Measurements from ENCODE around the gene SLAIN1.

GRCh38 chr13:77760893-77761292 lies 63.4 kb downstream of the SLAIN1 start:
- TF ChIP-seq, protein P1, sequence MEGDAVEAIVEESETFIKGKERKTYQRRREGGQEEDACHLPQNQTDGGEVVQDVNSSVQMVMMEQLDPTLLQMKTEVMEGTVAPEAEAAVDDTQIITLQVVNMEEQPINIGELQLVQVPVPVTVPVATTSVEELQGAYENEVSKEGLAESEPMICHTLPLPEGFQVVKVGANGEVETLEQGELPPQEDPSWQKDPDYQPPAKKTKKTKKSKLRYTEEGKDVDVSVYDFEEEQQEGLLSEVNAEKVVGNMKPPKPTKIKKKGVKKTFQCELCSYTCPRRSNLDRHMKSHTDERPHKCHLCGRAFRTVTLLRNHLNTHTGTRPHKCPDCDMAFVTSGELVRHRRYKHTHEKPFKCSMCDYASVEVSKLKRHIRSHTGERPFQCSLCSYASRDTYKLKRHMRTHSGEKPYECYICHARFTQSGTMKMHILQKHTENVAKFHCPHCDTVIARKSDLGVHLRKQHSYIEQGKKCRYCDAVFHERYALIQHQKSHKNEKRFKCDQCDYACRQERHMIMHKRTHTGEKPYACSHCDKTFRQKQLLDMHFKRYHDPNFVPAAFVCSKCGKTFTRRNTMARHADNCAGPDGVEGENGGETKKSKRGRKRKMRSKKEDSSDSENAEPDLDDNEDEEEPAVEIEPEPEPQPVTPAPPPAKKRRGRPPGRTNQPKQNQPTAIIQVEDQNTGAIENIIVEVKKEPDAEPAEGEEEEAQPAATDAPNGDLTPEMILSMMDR (tag by site-specific recombination; IDR thresholded peaks at IDR 0.05), result no peak
- TF ChIP-seq ZNF19 (tag by site-specific recombination; IDR thresholded peaks at IDR 0.05; ENCODE audit: low read depth) (no peak), ZNF211 (tag by site-specific recombination; IDR thresholded peaks at IDR 0.05; ENCODE audit: low read depth) (no peak), REST (tag by site-specific recombination; IDR thresholded peaks at IDR 0.05) (no peak), ZBTB49 (tag by site-specific recombination; IDR thresholded peaks at IDR 0.05; ENCODE audit: low read depth) (no peak), YY1 (tag by site-specific recombination; IDR thresholded peaks at IDR 0.05) (no peak), ZNF561 (tag by site-specific recombination; IDR thresholded peaks at IDR 0.05; ENCODE audit: borderline replicate concordance) (no peak), ZNF555 (tag by site-specific recombination; conservative IDR thresholded peaks at IDR 0.05) (no peak), ZNF280D (tag by site-specific recombination; IDR thresholded peaks at IDR 0.05) (no peak)
- TF ChIP-seq, protein P2, sequence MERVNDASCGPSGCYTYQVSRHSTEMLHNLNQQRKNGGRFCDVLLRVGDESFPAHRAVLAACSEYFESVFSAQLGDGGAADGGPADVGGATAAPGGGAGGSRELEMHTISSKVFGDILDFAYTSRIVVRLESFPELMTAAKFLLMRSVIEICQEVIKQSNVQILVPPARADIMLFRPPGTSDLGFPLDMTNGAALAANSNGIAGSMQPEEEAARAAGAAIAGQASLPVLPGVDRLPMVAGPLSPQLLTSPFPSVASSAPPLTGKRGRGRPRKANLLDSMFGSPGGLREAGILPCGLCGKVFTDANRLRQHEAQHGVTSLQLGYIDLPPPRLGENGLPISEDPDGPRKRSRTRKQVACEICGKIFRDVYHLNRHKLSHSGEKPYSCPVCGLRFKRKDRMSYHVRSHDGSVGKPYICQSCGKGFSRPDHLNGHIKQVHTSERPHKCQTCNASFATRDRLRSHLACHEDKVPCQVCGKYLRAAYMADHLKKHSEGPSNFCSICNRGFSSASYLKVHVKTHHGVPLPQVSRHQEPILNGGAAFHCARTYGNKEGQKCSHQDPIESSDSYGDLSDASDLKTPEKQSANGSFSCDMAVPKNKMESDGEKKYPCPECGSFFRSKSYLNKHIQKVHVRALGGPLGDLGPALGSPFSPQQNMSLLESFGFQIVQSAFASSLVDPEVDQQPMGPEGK (tag by site-specific recombination; IDR thresholded peaks at IDR 0.05), result no peak
- TF ChIP-seq, protein P3, sequence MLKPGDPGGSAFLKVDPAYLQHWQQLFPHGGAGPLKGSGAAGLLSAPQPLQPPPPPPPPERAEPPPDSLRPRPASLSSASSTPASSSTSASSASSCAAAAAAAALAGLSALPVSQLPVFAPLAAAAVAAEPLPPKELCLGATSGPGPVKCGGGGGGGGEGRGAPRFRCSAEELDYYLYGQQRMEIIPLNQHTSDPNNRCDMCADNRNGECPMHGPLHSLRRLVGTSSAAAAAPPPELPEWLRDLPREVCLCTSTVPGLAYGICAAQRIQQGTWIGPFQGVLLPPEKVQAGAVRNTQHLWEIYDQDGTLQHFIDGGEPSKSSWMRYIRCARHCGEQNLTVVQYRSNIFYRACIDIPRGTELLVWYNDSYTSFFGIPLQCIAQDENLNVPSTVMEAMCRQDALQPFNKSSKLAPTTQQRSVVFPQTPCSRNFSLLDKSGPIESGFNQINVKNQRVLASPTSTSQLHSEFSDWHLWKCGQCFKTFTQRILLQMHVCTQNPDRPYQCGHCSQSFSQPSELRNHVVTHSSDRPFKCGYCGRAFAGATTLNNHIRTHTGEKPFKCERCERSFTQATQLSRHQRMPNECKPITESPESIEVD (tag by site-specific recombination; IDR thresholded peaks at IDR 0.05), result no peak

Measured in HEK293 (cell line).